HepG2 (cell line): ENCODE results near the gene CCNYL1. TPM values are rescaled to one million over a fixed set of nuclear protein-coding genes. Genes with fewer than 3 reads are reported as not detected.

Experiments used
- ATAC-seq: fragments of 200-7000 bp; cut with Tn5 transposase; 3 replicates; pipeline ENCODE4 v1.9.1; 2020; ENCODE audit warnings: mild to moderate bottlenecking, moderate library complexity
- BruUV-seq: library from RNA; stranded (reverse); fragments of 400-500 nt; replicated peaks from 2 replicates; lab custom pipeline; 2021; lab: Mats Ljungman, UMichigan
- CTCF ChIA-PET: fragments of 300-600 bp; formaldehyde crosslinking; extraction: SDS; loops from one replicate; lab custom pipeline; 2021; ENCODE audit warnings: low total read pairs, inconsistent platforms, low intra/inter-chr PET ratio; lab: Yijun Ruan, JAX
- POLR2A ChIA-PET: fragments of 350-600 bp; sonication (Branson Sonifier 250); formaldehyde crosslinking; loops from one replicate; lab custom pipeline; 2020; ENCODE audit warnings: antibody characterized with exemption, inconsistent platforms; lab: Yijun Ruan, JAX
- DNase-seq: peaks from one replicate; pipeline ENCODE4 v3.0.0-alpha.2; 2015; ENCODE audit warnings: low spot score
- FAIRE-seq: peaks from 3 replicates; lab custom pipeline; 2011; peaks lifted over from hg19 to GRCh38; lab: Jason Lieb, UNC
- H2AFZ ChIP-seq: one replicate; pipeline ENCODE4 v1.6.1; 2011; ENCODE audit warnings: low read length, inconsistent platforms
- H3K27ac ChIP-seq: fragments of 300-600 bp; 3 replicates; pipeline ENCODE4 v1.8.0; 2011; ENCODE audit warnings: mixed run types, mild to moderate bottlenecking, mixed read lengths, low read length, inconsistent platforms; ENCODE audit not compliant: insufficient read depth; ENCODE audit errors: extremely low read length
- H3K27me3 ChIP-seq, 2 experiments: fragments of 200-600 bp in 1 of 2; 2 replicates in 1 of 2; 3 replicates in 1 of 2; pipeline versions ENCODE4 v1.6.0 to v1.8.0; 2011; ENCODE audit warnings: low read length in 2 of 2, mild to moderate bottlenecking in 2 of 2, moderate library complexity in 2 of 2, inconsistent platforms in 1 of 2; ENCODE audit not compliant: insufficient read depth in 2 of 2, control insufficient read depth in 1 of 2
- H3K36me3 ChIP-seq, 2 experiments: fragments of 200-600 bp in 1 of 2; replicated peaks in 1 of 2; 2 replicates in 1 of 2; 3 replicates in 1 of 2; pipeline versions ENCODE4 v1.5.1 to v1.8.0; 2011; ENCODE audit warnings: low read length in 2 of 2, inconsistent platforms in 1 of 2; ENCODE audit not compliant: insufficient read depth in 2 of 2, control insufficient read depth in 1 of 2
- H3K4me1 ChIP-seq: 2 replicates; pipeline ENCODE4 v1.5.1; 2012; ENCODE audit warnings: low read length, inconsistent platforms; ENCODE audit not compliant: insufficient read depth
- H3K4me2 ChIP-seq: 2 replicates; pipeline ENCODE4 v1.6.0; 2011; ENCODE audit warnings: low read depth, low read length, inconsistent platforms
- H3K4me3 ChIP-seq, 3 experiments: fragments of 200-600 bp in 1 of 3; sonication (generic), shearing (Covaris generic) in 1 of 3; replicated peaks in 1 of 3; 2 replicates each; pipeline ENCODE4 v1.5.1; 2011 to 2016; ENCODE audit warnings: low read length in 3 of 3, inconsistent platforms in 2 of 3, low read depth in 2 of 3, mild to moderate bottlenecking in 2 of 3, control low read depth in 1 of 3, mixed read lengths in 1 of 3; ENCODE audit not compliant: insufficient read depth in 1 of 3
- H3K79me2 ChIP-seq: one replicate; pipeline ENCODE4 v1.6.1; 2011; ENCODE audit warnings: low read length, inconsistent platforms; ENCODE audit not compliant: insufficient read depth
- H3K9ac ChIP-seq: 2 replicates; pipeline ENCODE4 v1.6.0; 2011; ENCODE audit warnings: mild to moderate bottlenecking, low read depth, low read length, inconsistent platforms; ENCODE audit not compliant: insufficient read depth
- H3K9me3 ChIP-seq: 2 replicates; pipeline ENCODE4 v1.5.1; 2012; ENCODE audit warnings: mild to moderate bottlenecking, low read length
- H4K20me1 ChIP-seq: 2 replicates; pipeline ENCODE4 v1.6.0; 2011; ENCODE audit warnings: inconsistent platforms, mild to moderate bottlenecking, low read length, moderate library complexity; ENCODE audit not compliant: insufficient read depth
- CREB1 ChIP-seq, 2 experiments: fragments of 450-650 bp in 1 of 2; IDR thresholded peaks; 2 replicates each; pipeline ENCODE4 v1.6.1; 2016 to 2017; ENCODE audit warnings: control low read depth in 1 of 2, mild to moderate bottlenecking in 1 of 2, missing compliant biosample characterization in 1 of 2, missing genetic modification characterization in 1 of 2
- ERF ChIP-seq: IDR thresholded peaks from 2 replicates; pipeline ENCODE4 v1.6.1; 2018; ENCODE audit warnings: missing biosample characterization, missing genetic modification reagents
- GATAD2A ChIP-seq: IDR thresholded peaks from 2 replicates; pipeline ENCODE4 v1.6.1; 2016
- MAFK ChIP-seq, 2 experiments: IDR thresholded peaks in 1 of 2; conservative IDR thresholded peaks in 1 of 2; 2 replicates each; pipeline ENCODE4 v1.6.1; 2011; ENCODE audit warnings: improper control_type of control experiment in 2 of 2, low read length in 2 of 2
- MTA1 ChIP-seq: sonication (generic); formaldehyde crosslinking; IDR thresholded peaks from 2 replicates; pipeline ENCODE4 v1.4.0; 2020; ENCODE audit warnings: missing genetic modification reagents, mild to moderate bottlenecking, borderline replicate concordance
- NFIC ChIP-seq: IDR thresholded peaks from 2 replicates; pipeline ENCODE4 v1.6.1; 2012; ENCODE audit warnings: mild to moderate bottlenecking, low read length, inconsistent platforms
- RXRB ChIP-seq: IDR thresholded peaks from 2 replicates; pipeline ENCODE4 v1.6.1; 2016; ENCODE audit warnings: borderline replicate concordance, missing genetic modification reagents, missing compliant biosample characterization
- SALL1 ChIP-seq: sonication (generic); formaldehyde crosslinking; IDR thresholded peaks from 2 replicates; pipeline ENCODE4 v1.8.0; 2022; ENCODE audit warnings: mild to moderate bottlenecking, missing genetic modification reagents
- SOX5 ChIP-seq: IDR thresholded peaks from 2 replicates; pipeline ENCODE4 v1.6.1; 2016; ENCODE audit warnings: borderline replicate concordance
- TEAD3 ChIP-seq: optimal IDR thresholded peaks from 2 replicates; pipeline ENCODE3; 2016; ENCODE audit warnings: borderline replicate concordance
- TOE1 ChIP-seq: sonication (generic); formaldehyde crosslinking; IDR thresholded peaks from 2 replicates; pipeline ENCODE4 v1.4.0; 2020; ENCODE audit warnings: mild to moderate bottlenecking, missing genetic modification reagents
- ZNF121 ChIP-seq: sonication (generic); formaldehyde crosslinking; IDR thresholded peaks from 2 replicates; pipeline ENCODE4 v1.5.0; 2020; ENCODE audit warnings: mild to moderate bottlenecking, missing genetic modification reagents
- ZNF451 ChIP-seq: sonication (generic); formaldehyde crosslinking; IDR thresholded peaks from 2 replicates; pipeline ENCODE4 v1.5.0; 2020; ENCODE audit warnings: mild to moderate bottlenecking, missing genetic modification reagents
- ZNF547 ChIP-seq: sonication (generic); formaldehyde crosslinking; IDR thresholded peaks from 2 replicates; pipeline ENCODE4 v1.5.1; 2020; ENCODE audit warnings: mild to moderate bottlenecking, missing genetic modification reagents
- ZNF644 ChIP-seq: IDR thresholded peaks from 2 replicates; pipeline ENCODE4 v1.6.1; 2016; ENCODE audit warnings: low read depth
- ZSCAN9 ChIP-seq: IDR thresholded peaks from 2 replicates; pipeline ENCODE4 v1.6.1; 2016; ENCODE audit warnings: borderline replicate concordance
- WGBS: methylation state at CpG from one replicate; pipeline ENCODE4 v1.1.6; 2017; ENCODE audit warnings: low lambda C conversion rate; 5-methylcytosine and 5-hydroxymethylcytosine counted together
- in situ Hi-C: cut with HindIII; loops from 2 replicates; pipeline ENCODE4 v1.10.0; 2017; ENCODE audit warnings: low pct_unique_long_range_greater_than_20kb; ENCODE audit not compliant: extremely low pct_ligation_motif_present
- intact Hi-C: fragments of 100-400 bp; cut with micrococcal nuclease; formaldehyde crosslinking; loops from one replicate; pipeline ENCODE4 v1.10.0; 2022; ENCODE audit not compliant: unreplicated experiment
- polyA plus RNA-seq, 8 experiments: library from polyadenylated mRNA; depleted of rRNA in 3 of 8; stranded (reverse) in 7 of 8; unstranded in 1 of 8; fragments of >200 nt; fragmentation: Illumina TruSeq in 4 of 8; extraction: Trizol in 4 of 8; gene quantifications; 2 replicates each; pipeline versions ENCODE4 v1.2.1 to v1.2.3, GENCODE V29; 2011 to 2016; ENCODE audit warnings: low read depth in 4 of 8, missing spikeins in 1 of 8, mixed read lengths in 1 of 8; ENCODE audit not compliant: insufficient read depth in 1 of 8
- total RNA-seq, 5 experiments: library from RNA; depleted of rRNA; stranded (reverse); fragments of >200 nt; fragmentation: Illumina TruSeq; extraction: Trizol; gene quantifications; 2 replicates each; pipeline ENCODE4 v1.2.3, GENCODE V29; 2016; ENCODE audit warnings: low read depth in 1 of 5
- TF ChIP-seq, protein P1 (sequence below): IDR thresholded peaks from 2 replicates; pipeline ENCODE4 v1.6.1; 2016; ENCODE audit warnings: low read depth

CCNYL1 gene
- total and polyA plus RNA-seq, 2 of the 13 experiments (the other 11 are each of a cell fraction or from before 2014, with no cell fraction given): 12.5 to 16.2 TPM

DNA sequence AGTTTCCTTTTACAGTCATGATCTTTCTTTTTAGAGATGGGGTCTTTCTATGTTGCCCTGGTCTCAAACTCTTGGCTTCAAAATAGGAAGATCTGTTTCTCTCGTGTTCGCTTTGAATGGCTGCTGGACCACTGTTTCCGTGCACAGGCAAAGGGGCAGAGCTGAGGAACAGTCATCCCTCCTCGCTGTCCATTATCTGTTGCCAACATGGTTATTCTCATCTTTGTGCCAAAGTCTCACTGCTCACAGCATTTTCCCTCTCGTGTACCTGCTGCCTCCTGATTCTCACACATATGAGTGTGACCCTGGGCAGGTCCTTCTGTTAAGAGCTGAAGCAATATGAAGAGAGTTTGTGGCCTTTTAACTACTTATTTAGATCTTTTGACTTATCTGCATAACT, 28.0 kb upstream of the CCNYL1 start:
- Histone ChIP-seq H3K4me1 (peaks cover 18% of the 10 kb centered on the region), H3K79me2 (no peaks in the 10 kb centered on the region), H2AFZ (no peak overlapping the region), H3K27me3 (no peaks in the 10 kb centered on the region), H3K4me2 (peak overlapping the region; percentile 11; the same call in 1 of the 2 replicates), H4K20me1 (no peaks in the 10 kb centered on the region), H3K4me3 (no peak overlapping the region), H3K27ac (no peak overlapping the region), H3K36me3 (no peaks in the 10 kb centered on the region), H3K9ac (no peak overlapping the region), H3K9me3 (no peaks in the 10 kb centered on the region)
- DNase-seq (no peak), FAIRE-seq (no peak), ATAC-seq (peak; percentile 19; the same call in 1 of the 3 replicates)
- in situ Hi-C loops: no loop called here
- WGBS: 56% methylated on average over 5 of the region's 5 CpGs
- BruUV-seq: no TSS peak
- intact Hi-C loops: no loop called here
- TF ChIP-seq MTA1 (CRISPR knock-in tag) (no peak), ZNF121 (CRISPR knock-in tag) (peak; percentile 69)
- ChIA-PET CTCF (no interaction called here), POLR2A (interaction anchor here (0.9 to 2.5 kb wide), 5 partner anchors 9 to 571 kb away, joined by 3 to 20 read pairs (median 6); partner anchors contain the start of genes CCNYL1, IDH1 and METTL21A)

DNA sequence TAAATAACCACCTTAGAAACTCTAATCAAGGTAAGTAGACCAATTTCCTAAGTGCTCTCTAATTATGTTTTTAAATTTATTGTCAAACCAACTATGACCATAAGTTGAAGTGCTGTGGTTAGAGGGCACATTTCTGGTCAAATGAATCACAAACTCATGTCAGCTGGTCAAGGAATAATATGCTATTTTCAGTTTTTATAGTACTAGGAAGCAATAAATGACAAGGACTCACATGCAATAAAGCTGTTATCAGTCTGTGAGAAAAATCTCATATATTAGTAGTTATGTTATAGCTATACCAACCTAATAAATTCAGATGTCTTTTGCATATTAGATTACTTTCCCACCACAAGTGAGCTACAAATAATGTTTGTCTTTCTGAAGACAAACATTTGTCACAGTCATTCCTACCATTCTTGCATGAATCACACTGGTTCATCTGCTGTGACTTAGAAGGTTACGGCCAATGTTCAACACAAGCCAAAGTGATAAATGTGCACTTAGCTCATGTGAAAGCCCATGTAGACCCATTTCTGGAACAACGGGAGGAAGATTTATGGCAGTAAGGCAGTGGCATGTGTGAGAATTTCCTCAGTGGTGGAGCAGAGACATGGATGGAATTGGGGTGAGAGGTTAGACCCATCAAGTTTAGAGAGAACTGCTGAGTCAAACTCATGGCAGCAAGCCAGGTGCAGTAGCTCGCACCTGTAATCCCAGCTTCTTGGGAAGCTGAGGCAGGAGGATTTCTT, 27.4 kb upstream of the CCNYL1 start:
- Histone ChIP-seq H3K9me3 (no peaks in the 10 kb centered on the region), H3K36me3 (no peaks in the 10 kb centered on the region), H3K9ac (no peak overlapping the region), H3K4me1 (peaks cover 18% of the 10 kb centered on the region), H3K27ac (no peak overlapping the region), H3K79me2 (no peaks in the 10 kb centered on the region), H3K4me2 (peak overlapping the region; percentile 47), H3K27me3 (no peaks in the 10 kb centered on the region), H3K4me3 (0 out of 6 replicates have a peak overlapping the region, but pooled peaks of 1 of the 3 experiments have one; percentile 23), H4K20me1 (no peaks in the 10 kb centered on the region), H2AFZ (peak overlapping the region; percentile 58)
- BruUV-seq: no TSS peak
- peak; percentile 87 for FAIRE-seq
- ChIA-PET CTCF (no interaction called here), POLR2A (interaction anchor here (0.9 to 2.5 kb wide), 5 partner anchors 9 to 571 kb away, joined by 3 to 20 read pairs (median 6); partner anchors contain the start of genes CCNYL1, IDH1 and METTL21A)
- in situ Hi-C loops (no loop called here), intact Hi-C loops (no loop called here)
- ATAC-seq: peak; percentile 91
- WGBS: 9% methylated on average over 3 of the region's 3 CpGs
- peak; percentile 84 for DNase-seq
- no peak for TF ChIP-seq TOE1 (CRISPR knock-in tag)
- peak; percentile 48; the same call in 1 of the 2 replicates for TF ChIP-seq SOX5 (CRISPR knock-in tag)
- 0 out of 2 replicates have a peak, but pooled peaks have one; percentile 15 for TF ChIP-seq ERF (CRISPR knock-in tag)
- peak; percentile 41; the same call in 1 of the 2 replicates for TF ChIP-seq GATAD2A (CRISPR knock-in tag)
- TF ChIP-seq SALL1: peak; percentile 52
- TF ChIP-seq RXRB (CRISPR knock-in tag): peak; percentile 32; the same call in 1 of the 2 replicates
- peak; percentile 97 for TF ChIP-seq TEAD3 (CRISPR knock-in tag)
- peak; percentile 54; the same call in 1 of the 2 replicates for TF ChIP-seq NFIC
- TF ChIP-seq, protein P1, sequence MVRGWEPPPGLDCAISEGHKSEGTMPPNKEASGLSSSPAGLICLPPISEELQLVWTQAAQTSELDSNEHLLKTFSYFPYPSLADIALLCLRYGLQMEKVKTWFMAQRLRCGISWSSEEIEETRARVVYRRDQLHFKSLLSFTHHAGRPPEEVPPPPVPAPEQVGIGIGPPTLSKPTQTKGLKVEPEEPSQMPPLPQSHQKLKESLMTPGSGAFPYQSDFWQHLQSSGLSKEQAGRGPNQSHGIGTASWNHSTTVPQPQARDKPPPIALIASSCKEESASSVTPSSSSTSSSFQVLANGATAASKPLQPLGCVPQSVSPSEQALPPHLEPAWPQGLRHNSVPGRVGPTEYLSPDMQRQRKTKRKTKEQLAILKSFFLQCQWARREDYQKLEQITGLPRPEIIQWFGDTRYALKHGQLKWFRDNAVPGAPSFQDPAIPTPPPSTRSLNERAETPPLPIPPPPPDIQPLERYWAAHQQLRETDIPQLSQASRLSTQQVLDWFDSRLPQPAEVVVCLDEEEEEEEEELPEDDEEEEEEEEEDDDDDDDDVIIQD (CRISPR knock-in tag): 0 out of 2 replicates have a peak, but pooled peaks have one; percentile 28
- TF ChIP-seq ZNF644: peak; percentile 67; the same call in 1 of the 2 replicates
- 0 out of 2 replicates have a peak, but pooled peaks have one; percentile 64 for TF ChIP-seq ZSCAN9 (CRISPR knock-in tag)
- peak; percentile 40 to 59; a peak in 3 of 4 replicates for TF ChIP-seq MAFK (conservative IDR thresholded peaks at IDR 0.05 in 1 of 2, IDR thresholded peaks at IDR 0.05 in 1 of 2; ENCODE audit: low read length in 2 of 2)
- TF ChIP-seq ZNF547 (CRISPR knock-in tag): no peak
- TF ChIP-seq CREB1 (IDR thresholded peaks at IDR 0.05): 0 out of 2 replicates have a peak, but pooled peaks have one; percentile 26
- TF ChIP-seq CREB1 (CRISPR knock-in tag; IDR thresholded peaks at IDR 0.05): peak; percentile 67
- TF ChIP-seq ZNF451 (CRISPR knock-in tag): no peak
